Neural cell (in vitro differentiated cells): ENCODE data around the gene ARL6IP6. TPM values are rescaled to one million over a fixed set of nuclear protein-coding genes. Genes with fewer than 3 reads are reported as not detected.

Experiments
- H2AFZ ChIP-seq: fragments of 200-600, 300-800 bp; sonication (generic), shearing (Covaris generic); 2 replicates; pipeline ENCODE4 v1.6.0; 2014; ENCODE audit warnings: low read depth, mild to moderate bottlenecking, antibody characterized with exemption, low read length, moderate library complexity
- H3F3A ChIP-seq: fragments of 200-600 bp; shearing (Covaris generic); 2 replicates; pipeline ENCODE4 v1.6.1; 2016; ENCODE audit warnings: mild to moderate bottlenecking, moderate library complexity, mixed read lengths, antibody characterized with exemption, low read length; ENCODE audit not compliant: insufficient read depth, poor library complexity, severe bottlenecking
- H3K27ac ChIP-seq: fragments of 200-600, 300-800 bp; sonication (generic), shearing (Covaris generic); 2 replicates; pipeline ENCODE4 v1.5.1; 2014; ENCODE audit warnings: mild to moderate bottlenecking, low read length, moderate library complexity
- H3K27me3 ChIP-seq: fragments of 300-800, 200-600 bp; sonication (generic), shearing (Covaris generic); 2 replicates; pipeline ENCODE4 v1.6.0; 2014; ENCODE audit warnings: mild to moderate bottlenecking, low read depth, low read length, moderate library complexity; ENCODE audit not compliant: insufficient read depth
- H3K36me3 ChIP-seq: fragments of 300-800, 200-600 bp; sonication (generic), shearing (Covaris generic); 2 replicates; pipeline ENCODE4 v1.5.1; 2014; ENCODE audit warnings: mild to moderate bottlenecking, antibody characterized with exemption, low read length, moderate library complexity; ENCODE audit not compliant: insufficient read depth
- H3K4me2 ChIP-seq: fragments of 300-800, 200-600 bp; sonication (generic), shearing (Covaris generic); 2 replicates; pipeline ENCODE4 v1.6.0; 2014; ENCODE audit warnings: mild to moderate bottlenecking, low read length
- H3K4me3 ChIP-seq: fragments of 300-800, 200-600 bp; sonication (generic), shearing (Covaris generic); 2 replicates; pipeline ENCODE4 v1.5.1; 2014; ENCODE audit warnings: mild to moderate bottlenecking, low read length, moderate library complexity
- H3K79me2 ChIP-seq: fragments of 200-600 bp; shearing (Covaris generic); replicated peaks from 2 replicates; pipeline ENCODE4 v1.6.0; 2014; ENCODE audit warnings: mild to moderate bottlenecking, low read length, moderate library complexity; ENCODE audit not compliant: insufficient read depth
- H3K9ac ChIP-seq: fragments of 300-800, 200-600 bp; sonication (generic), shearing (Covaris generic); 2 replicates; pipeline ENCODE4 v1.6.1; 2016; ENCODE audit warnings: mild to moderate bottlenecking, low read length, mixed read lengths
- H3K9me2 ChIP-seq: fragments of 200-600 bp; shearing (Covaris generic); 2 replicates; pipeline ENCODE4 v1.6.1; 2016; ENCODE audit warnings: mild to moderate bottlenecking, low read length, mixed read lengths; ENCODE audit not compliant: insufficient read depth
- H3K9me3 ChIP-seq: fragments of 200-600, 300-800 bp; sonication (generic), shearing (Covaris generic); 2 replicates; pipeline ENCODE4 v1.6.1; 2016; ENCODE audit warnings: mild to moderate bottlenecking, mixed run types, low read length, moderate library complexity, mixed read lengths
- H4K20me1 ChIP-seq: fragments of 200-600 bp; shearing (Covaris generic); 2 replicates; pipeline ENCODE4 v1.6.1; 2016; ENCODE audit warnings: mild to moderate bottlenecking, mixed run types; ENCODE audit not compliant: insufficient read depth
- EP300 ChIP-seq: fragments of 450-650 bp; conservative IDR thresholded peaks from 2 replicates; pipeline ENCODE4 v1.6.1; 2014; ENCODE audit warnings: antibody characterized with exemption, mild to moderate bottlenecking, moderate library complexity; ENCODE audit not compliant: poor library complexity, severe bottlenecking
- EZH2 ChIP-seq: fragments of 200-600, 300-800 bp; shearing (Covaris generic), sonication (generic); IDR thresholded peaks from 2 replicates; pipeline ENCODE4 v1.6.1; 2014; ENCODE audit warnings: antibody characterized with exemption, low read length, borderline replicate concordance, mild to moderate bottlenecking; ENCODE audit not compliant: insufficient read depth, poor library complexity, severe bottlenecking
- MXI1 ChIP-seq: fragments of 450-650 bp; conservative IDR thresholded peaks from 2 replicates; pipeline ENCODE4 v1.6.1; 2014; ENCODE audit warnings: antibody characterized with exemption, mild to moderate bottlenecking; ENCODE audit not compliant: poor library complexity, severe bottlenecking
- POLR2AphosphoS5 ChIP-seq: IDR thresholded peaks from 2 replicates; pipeline ENCODE4 v1.6.1; 2012
- RAD21 ChIP-seq: fragments of 450-650 bp; conservative IDR thresholded peaks from 2 replicates; pipeline ENCODE4 v1.6.1; 2014; ENCODE audit warnings: antibody characterized with exemption, mild to moderate bottlenecking, moderate library complexity
- REST ChIP-seq: IDR thresholded peaks from 2 replicates; pipeline ENCODE4 v1.6.1; 2012; ENCODE audit warnings: borderline replicate concordance
- SMC3 ChIP-seq: fragments of 450-650 bp; conservative IDR thresholded peaks from 2 replicates; pipeline ENCODE4 v1.6.1; 2014; ENCODE audit warnings: antibody characterized with exemption, mild to moderate bottlenecking, moderate library complexity; ENCODE audit not compliant: poor library complexity
- TAF1 ChIP-seq: IDR thresholded peaks from 2 replicates; pipeline ENCODE4 v1.6.1; 2012; ENCODE audit warnings: low read depth
- polyA plus RNA-seq: library from polyadenylated mRNA; depleted of rRNA; stranded (reverse); fragments of >200 nt; gene quantifications from 2 replicates; pipeline ENCODE4 v1.2.3, GENCODE V29; 2014
- TF ChIP-seq, protein P1 (sequence below): fragments of 450-650 bp; IDR thresholded peaks from 2 replicates; pipeline ENCODE4 v1.5.1; 2014; ENCODE audit warnings: antibody characterized with exemption, mild to moderate bottlenecking, moderate library complexity; ENCODE audit not compliant: poor library complexity, severe bottlenecking

The ARL6IP6 gene
- polyA plus RNA-seq, 1 donor from 2014 or later: 46.0 TPM

GRCh38 chr2:152682663-152683062, 35.8 kb upstream of the ARL6IP6 start:
- TF ChIP-seq EZH2 (no peak), MXI1 (no peak), RAD21 (no peak), SMC3 (no peak)
- TF ChIP-seq, protein P1, sequence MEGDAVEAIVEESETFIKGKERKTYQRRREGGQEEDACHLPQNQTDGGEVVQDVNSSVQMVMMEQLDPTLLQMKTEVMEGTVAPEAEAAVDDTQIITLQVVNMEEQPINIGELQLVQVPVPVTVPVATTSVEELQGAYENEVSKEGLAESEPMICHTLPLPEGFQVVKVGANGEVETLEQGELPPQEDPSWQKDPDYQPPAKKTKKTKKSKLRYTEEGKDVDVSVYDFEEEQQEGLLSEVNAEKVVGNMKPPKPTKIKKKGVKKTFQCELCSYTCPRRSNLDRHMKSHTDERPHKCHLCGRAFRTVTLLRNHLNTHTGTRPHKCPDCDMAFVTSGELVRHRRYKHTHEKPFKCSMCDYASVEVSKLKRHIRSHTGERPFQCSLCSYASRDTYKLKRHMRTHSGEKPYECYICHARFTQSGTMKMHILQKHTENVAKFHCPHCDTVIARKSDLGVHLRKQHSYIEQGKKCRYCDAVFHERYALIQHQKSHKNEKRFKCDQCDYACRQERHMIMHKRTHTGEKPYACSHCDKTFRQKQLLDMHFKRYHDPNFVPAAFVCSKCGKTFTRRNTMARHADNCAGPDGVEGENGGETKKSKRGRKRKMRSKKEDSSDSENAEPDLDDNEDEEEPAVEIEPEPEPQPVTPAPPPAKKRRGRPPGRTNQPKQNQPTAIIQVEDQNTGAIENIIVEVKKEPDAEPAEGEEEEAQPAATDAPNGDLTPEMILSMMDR: no peak
- no peak overlapping the region for H3K9ac ChIP-seq
- peaks cover 3% of the 10 kb centered on the region for H3K36me3 ChIP-seq
- no peaks in the 10 kb centered on the region for H3K9me3 ChIP-seq
- no peaks in the 10 kb centered on the region for H3K9me2 ChIP-seq
- H3K27me3 ChIP-seq: no peaks in the 10 kb centered on the region
- no peaks in the 10 kb centered on the region for H4K20me1 ChIP-seq
- H2AFZ ChIP-seq: no peak overlapping the region
- H3K79me2 ChIP-seq: peaks cover 16% of the 10 kb centered on the region
- H3K27ac ChIP-seq: no peak overlapping the region
- H3F3A ChIP-seq: no peaks in the 10 kb centered on the region
- no peak overlapping the region for H3K4me3 ChIP-seq
- H3K4me2 ChIP-seq: no peak overlapping the region

- H3K79me2 ChIP-seq: peaks cover 19% of the 10 kb centered on the region
- H3K9me2 ChIP-seq: no peaks in the 10 kb centered on the region
- no peaks in the 10 kb centered on the region for H3K9me3 ChIP-seq
- no peak overlapping the region for H2AFZ ChIP-seq
- H3K36me3 ChIP-seq: peaks cover 3% of the 10 kb centered on the region
- H3K27ac ChIP-seq: no peak overlapping the region
- no peaks in the 10 kb centered on the region for H3K27me3 ChIP-seq
- no peak overlapping the region for H3K4me2 ChIP-seq
- H3K9ac ChIP-seq: no peak overlapping the region
- H3K4me3 ChIP-seq: no peak overlapping the region
- no peaks in the 10 kb centered on the region for H3F3A ChIP-seq
- no peaks in the 10 kb centered on the region for H4K20me1 ChIP-seq
- TF ChIP-seq, protein P1: no peak
- TF ChIP-seq RAD21: no peak
- TF ChIP-seq EZH2: no peak
- TF ChIP-seq MXI1: no peak
- TF ChIP-seq REST: no peak
- TF ChIP-seq EP300: no peak
- TF ChIP-seq TAF1: no peak
- no peak for TF ChIP-seq POLR2AphosphoS5
- no peak for TF ChIP-seq SMC3
These were observed 35.0 kb upstream of the ARL6IP6 start for GRCh38 chr2:152683400-152683799.
